AG04450 (cell line): ENCODE results near the gene IRS1. TPM values are rescaled to one million over a fixed set of nuclear protein-coding genes. Genes with fewer than 3 reads are reported as not detected.

ENCODE experiments used
- CTCF ChIA-PET: fragments of 300-600, 350-600 bp; formaldehyde crosslinking; extraction: SDS; loops from one replicate; lab custom pipeline; 2022; ENCODE audit warnings: antibody characterized with exemption, inconsistent platforms; lab: Charles Lee
- POLR2A ChIA-PET: fragments of 350-600 bp; formaldehyde crosslinking; extraction: SDS; loops from one replicate; lab custom pipeline; 2021; ENCODE audit warnings: antibody characterized with exemption, inconsistent platforms; lab: Yijun Ruan, JAX
- DNase-seq: peaks from one replicate; pipeline ENCODE4 v3.0.0-alpha.2; 2011; ENCODE audit warnings: low read depth, low spot score
- H3K27ac ChIP-seq: one replicate; pipeline ENCODE4 v1.5.1; 2012; ENCODE audit warnings: low read depth, low read length, control low read depth
- H3K27me3 ChIP-seq: one replicate; pipeline ENCODE4 v1.6.0; 2012; ENCODE audit warnings: low read length; ENCODE audit not compliant: control insufficient read depth, insufficient read depth
- H3K4me3 ChIP-seq: 2 replicates; pipeline ENCODE4 v1.5.1; 2011; ENCODE audit warnings: mild to moderate bottlenecking, low read depth, low read length, control low read depth
- H3K9me3 ChIP-seq: 2 replicates; pipeline ENCODE4 v1.5.1; 2012; ENCODE audit warnings: low read length; ENCODE audit not compliant: control insufficient read depth, insufficient read depth
- polyA plus RNA-seq: library from polyadenylated mRNA; depleted of rRNA; stranded (reverse); fragments of >200 nt; gene quantifications from 2 replicates; pipeline ENCODE4 v1.2.3, GENCODE V29; 2011
- TF ChIP-seq, protein P1 (sequence below): IDR thresholded peaks from 2 replicates; pipeline ENCODE4 v1.5.1; 2011; ENCODE audit warnings: low read depth, low read length, control low read depth, inconsistent platforms

Gene IRS1
- polyA plus RNA-seq, 1 experiment, result 32.9 TPM

DNA sequence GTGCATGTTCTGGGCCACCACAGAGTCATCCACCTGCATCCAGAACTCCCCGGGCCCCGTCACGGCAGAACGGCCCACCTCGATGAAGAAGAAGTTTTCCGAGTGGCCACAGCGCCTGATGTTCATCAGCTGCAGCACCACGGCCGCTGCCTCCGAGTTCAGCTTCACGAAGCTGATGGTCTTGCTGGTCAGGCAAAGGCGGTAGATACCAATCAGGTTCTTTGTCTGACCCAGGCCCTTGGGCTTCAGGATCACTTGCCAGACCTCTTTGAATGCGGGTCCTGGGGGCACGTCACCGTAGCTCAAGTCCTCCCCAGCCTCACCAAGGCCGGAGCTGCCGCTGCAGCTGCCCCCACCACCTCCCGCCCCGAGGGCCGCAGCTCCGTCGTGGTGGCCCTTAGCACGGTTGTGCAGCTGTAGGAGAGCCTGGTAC is 1.6 kb downstream of the IRS1 start:
- no peak for DNase-seq
- POLR2A ChIA-PET, result interaction anchor here (0.6 to 2.2 kb wide), 5 partner anchors 43 to 1078 kb away, joined by 3 to 8 read pairs (median 5); no protein-coding TSS in a partner anchor
- Histone ChIP-seq H3K27me3 (no peaks in the 10 kb centered on the region), H3K4me3 (peak overlapping the region; percentile 91), H3K27ac (peak overlapping the region; percentile 89), H3K9me3 (peaks cover 14% of the 10 kb centered on the region; the same call in 1 of the 2 replicates)
- CTCF ChIA-PET, result interaction anchor here (0.6 to 5.9 kb wide), 5 partner anchors 9 to 1132 kb away, joined by 3 to 59 read pairs (median 3); no protein-coding TSS in a partner anchor
- TF ChIP-seq, protein P1, sequence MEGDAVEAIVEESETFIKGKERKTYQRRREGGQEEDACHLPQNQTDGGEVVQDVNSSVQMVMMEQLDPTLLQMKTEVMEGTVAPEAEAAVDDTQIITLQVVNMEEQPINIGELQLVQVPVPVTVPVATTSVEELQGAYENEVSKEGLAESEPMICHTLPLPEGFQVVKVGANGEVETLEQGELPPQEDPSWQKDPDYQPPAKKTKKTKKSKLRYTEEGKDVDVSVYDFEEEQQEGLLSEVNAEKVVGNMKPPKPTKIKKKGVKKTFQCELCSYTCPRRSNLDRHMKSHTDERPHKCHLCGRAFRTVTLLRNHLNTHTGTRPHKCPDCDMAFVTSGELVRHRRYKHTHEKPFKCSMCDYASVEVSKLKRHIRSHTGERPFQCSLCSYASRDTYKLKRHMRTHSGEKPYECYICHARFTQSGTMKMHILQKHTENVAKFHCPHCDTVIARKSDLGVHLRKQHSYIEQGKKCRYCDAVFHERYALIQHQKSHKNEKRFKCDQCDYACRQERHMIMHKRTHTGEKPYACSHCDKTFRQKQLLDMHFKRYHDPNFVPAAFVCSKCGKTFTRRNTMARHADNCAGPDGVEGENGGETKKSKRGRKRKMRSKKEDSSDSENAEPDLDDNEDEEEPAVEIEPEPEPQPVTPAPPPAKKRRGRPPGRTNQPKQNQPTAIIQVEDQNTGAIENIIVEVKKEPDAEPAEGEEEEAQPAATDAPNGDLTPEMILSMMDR, result no peak

DNA sequence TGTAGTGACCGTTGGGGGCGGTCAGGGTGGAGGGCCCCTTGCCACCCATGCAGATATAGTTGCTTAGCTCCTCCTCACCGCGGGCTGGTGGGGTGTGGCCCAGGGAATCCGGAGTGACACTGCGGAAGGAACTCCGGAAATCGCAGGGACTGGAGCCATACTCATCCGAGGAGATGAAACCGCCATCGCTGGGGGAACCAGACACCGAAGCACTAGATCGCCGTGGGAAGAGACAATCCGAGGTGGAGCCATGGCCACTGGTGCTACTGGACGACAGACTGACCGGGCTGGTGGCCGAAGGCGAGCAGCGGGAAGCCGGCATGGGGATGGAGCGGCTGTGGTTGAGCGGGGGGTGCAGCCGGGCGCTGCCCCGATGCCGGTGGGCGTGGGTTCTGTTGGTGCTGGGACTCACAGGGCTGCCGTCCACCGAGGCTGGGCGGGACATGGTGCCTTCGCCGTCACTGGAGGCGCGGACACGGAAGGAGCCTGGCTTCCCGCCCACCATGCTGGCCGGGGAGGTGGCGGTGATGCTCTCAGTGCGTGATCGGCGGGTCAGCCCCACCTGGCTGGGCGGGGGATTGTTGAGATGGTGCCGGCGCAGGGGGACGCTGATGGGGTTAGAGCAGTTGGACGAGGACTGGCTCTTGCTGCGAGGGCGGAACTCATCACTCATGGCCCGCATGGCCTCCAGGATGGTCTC is 2.2 kb downstream of the IRS1 start:
- no peak for DNase-seq
- ChIA-PET POLR2A (interaction anchor here (1.1 to 2.2 kb wide), 5 partner anchors 30 to 679 kb away, joined by 3 to 9 read pairs (median 4); no protein-coding TSS in a partner anchor), CTCF (interaction anchor here (0.5 to 4.5 kb wide), 7 partner anchors 9 to 1128 kb away, joined by 3 to 24 read pairs (median 4); no protein-coding TSS in a partner anchor)
- peak overlapping the region; percentile 91 for H3K4me3 ChIP-seq
- H3K27me3 ChIP-seq, result no peaks in the 10 kb centered on the region
- TF ChIP-seq, protein P1, result no peak
- H3K9me3 ChIP-seq, result peaks cover 14% of the 10 kb centered on the region; the same call in 1 of the 2 replicates
- peak overlapping the region; percentile 89 for H3K27ac ChIP-seq

DNA sequence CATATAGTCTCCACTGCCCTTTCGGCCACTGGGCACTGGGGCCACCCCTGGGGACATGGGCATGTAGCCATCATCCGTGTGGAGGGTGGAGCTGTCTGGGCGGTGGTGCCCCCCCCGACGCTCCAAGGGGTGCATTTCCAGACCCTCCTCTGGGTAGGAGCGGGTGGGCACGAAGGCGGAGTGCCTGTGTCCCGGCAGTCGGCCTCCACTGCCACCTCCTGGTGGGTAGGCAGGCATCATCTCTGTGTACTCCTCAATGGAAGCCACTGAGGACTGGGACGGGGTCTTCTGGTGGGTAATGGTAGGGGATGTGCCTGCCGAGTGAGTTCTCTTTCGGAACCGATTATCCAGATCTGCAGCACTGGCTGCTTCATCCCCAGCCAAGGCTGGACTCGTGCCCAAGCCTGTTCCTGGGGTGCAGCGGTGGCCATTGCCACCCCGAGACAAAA is 2.8 kb downstream of the IRS1 start:
- H3K27me3 ChIP-seq, result no peaks in the 10 kb centered on the region
- CTCF ChIA-PET, result interaction anchor here (0.5 to 4.5 kb wide), 8 partner anchors 107 to 1127 kb away, joined by 3 to 24 read pairs (median 4); no protein-coding TSS in a partner anchor
- peak overlapping the region; percentile 89 for H3K27ac ChIP-seq

DNA sequence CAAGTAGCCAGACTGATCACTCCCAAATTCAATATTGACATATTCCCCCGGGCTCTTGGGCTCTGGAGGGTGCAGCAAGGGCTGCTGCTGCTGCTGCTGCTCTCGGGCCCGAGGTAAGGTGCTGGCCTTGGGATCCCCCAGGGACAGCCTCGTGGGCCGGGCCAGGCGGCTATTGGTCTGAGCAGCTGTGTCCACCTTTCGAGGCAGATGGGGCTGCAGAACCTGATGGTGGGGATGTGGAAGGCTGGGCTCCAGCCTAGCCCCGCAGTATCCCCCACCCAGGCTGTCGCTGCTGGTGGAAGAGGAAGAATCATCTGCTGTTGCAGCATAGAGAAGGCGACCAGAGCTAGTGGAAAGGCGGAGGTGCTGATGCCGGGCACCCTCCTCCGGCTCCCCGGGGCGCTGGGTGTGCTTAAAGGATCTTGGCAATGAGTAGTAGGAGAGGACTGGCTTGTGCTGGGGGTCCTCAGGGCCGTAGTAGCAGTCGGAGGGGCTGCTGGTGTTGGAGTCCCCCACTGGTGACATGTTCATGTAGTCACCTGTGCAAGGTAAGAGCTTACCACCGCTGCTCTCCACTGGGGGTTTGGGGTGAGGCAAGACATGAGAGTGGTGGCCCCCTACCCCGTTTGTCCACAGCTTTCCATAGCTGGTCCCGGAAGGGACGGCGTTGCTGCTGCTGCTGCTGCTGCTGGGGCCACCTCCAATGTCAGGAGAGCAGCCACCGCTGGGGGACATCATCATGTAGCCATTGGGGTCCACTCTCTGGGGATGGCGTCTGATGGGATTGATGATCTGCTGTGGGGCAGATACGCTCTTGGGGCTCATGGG is 3.4 kb downstream of the IRS1 start:
- ChIA-PET POLR2A (interaction anchor here (0.9 to 2.1 kb wide), 9 partner anchors 28 to 1127 kb away, joined by 3 to 9 read pairs (median 3); no protein-coding TSS in a partner anchor), CTCF (interaction anchor here (0.8 to 4.5 kb wide), 8 partner anchors 143 to 1130 kb away, joined by 3 to 24 read pairs (median 4); no protein-coding TSS in a partner anchor)
- no peak for DNase-seq
- TF ChIP-seq, protein P1, result no peak
- Histone ChIP-seq H3K27ac (peak overlapping the region; percentile 89), H3K9me3 (peaks cover 14% of the 10 kb centered on the region; the same call in 1 of the 2 replicates), H3K4me3 (peak overlapping the region; percentile 91), H3K27me3 (no peaks in the 10 kb centered on the region)

More for the DNA sequence above, 2.8 kb downstream of the IRS1 start:
- no peak for DNase-seq
- POLR2A ChIA-PET, result interaction anchor here (1.1 to 2.2 kb wide), 6 partner anchors 29 to 678 kb away, joined by 3 to 9 read pairs (median 4); no protein-coding TSS in a partner anchor
- H3K9me3 ChIP-seq, result peaks cover 14% of the 10 kb centered on the region; the same call in 1 of the 2 replicates
- H3K4me3 ChIP-seq, result peak overlapping the region; percentile 91
- TF ChIP-seq, protein P1, result peak; percentile 80
